ENCODE measurements around the gene TMEM38B. TPM values are rescaled to one million over a fixed set of nuclear protein-coding genes. Genes with fewer than 3 reads are reported as not detected.

TMEM38B gene
- polyA plus RNA-seq, 1 donor from 2014 or later = 30.9 TPM

- H2AFZ ChIP-seq (ENCODE audit: low read depth, low read length) = no peak overlapping the region
- no peaks in the 10 kb centered on the region for H3K27me3 ChIP-seq (ENCODE audit: insufficient read depth, low read depth, low read length)
- H3K36me3 ChIP-seq (ENCODE audit: insufficient read depth, low read length) = no peaks in the 10 kb centered on the region
- H4K20me1 ChIP-seq (ENCODE audit: insufficient read depth) = no peaks in the 10 kb centered on the region
- no peak overlapping the region for H3K27ac ChIP-seq (ENCODE audit: low read length)
- no peak overlapping the region for H3K4me3 ChIP-seq (ENCODE audit: low read length)
- H3F3A ChIP-seq (ENCODE audit: insufficient read depth, low read length, poor library complexity, severe bottlenecking) = no peaks in the 10 kb centered on the region
- no peak overlapping the region for H3K9ac ChIP-seq (ENCODE audit: low read length)
- H3K79me2 ChIP-seq (replicated peaks; ENCODE audit: insufficient read depth, low read length) = no peaks in the 10 kb centered on the region
- no peak for TF ChIP-seq REST (IDR thresholded peaks at IDR 0.05; ENCODE audit: borderline replicate concordance)
- no peak for TF ChIP-seq POLR2AphosphoS5 (IDR thresholded peaks at IDR 0.05)
- TF ChIP-seq, protein P1, sequence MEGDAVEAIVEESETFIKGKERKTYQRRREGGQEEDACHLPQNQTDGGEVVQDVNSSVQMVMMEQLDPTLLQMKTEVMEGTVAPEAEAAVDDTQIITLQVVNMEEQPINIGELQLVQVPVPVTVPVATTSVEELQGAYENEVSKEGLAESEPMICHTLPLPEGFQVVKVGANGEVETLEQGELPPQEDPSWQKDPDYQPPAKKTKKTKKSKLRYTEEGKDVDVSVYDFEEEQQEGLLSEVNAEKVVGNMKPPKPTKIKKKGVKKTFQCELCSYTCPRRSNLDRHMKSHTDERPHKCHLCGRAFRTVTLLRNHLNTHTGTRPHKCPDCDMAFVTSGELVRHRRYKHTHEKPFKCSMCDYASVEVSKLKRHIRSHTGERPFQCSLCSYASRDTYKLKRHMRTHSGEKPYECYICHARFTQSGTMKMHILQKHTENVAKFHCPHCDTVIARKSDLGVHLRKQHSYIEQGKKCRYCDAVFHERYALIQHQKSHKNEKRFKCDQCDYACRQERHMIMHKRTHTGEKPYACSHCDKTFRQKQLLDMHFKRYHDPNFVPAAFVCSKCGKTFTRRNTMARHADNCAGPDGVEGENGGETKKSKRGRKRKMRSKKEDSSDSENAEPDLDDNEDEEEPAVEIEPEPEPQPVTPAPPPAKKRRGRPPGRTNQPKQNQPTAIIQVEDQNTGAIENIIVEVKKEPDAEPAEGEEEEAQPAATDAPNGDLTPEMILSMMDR (IDR thresholded peaks at IDR 0.05; ENCODE audit: poor library complexity, severe bottlenecking) = no peak
- TF ChIP-seq TAF1 (IDR thresholded peaks at IDR 0.05; ENCODE audit: low read depth) = no peak
- no peak for TF ChIP-seq MXI1 (conservative IDR thresholded peaks at IDR 0.05; ENCODE audit: poor library complexity, severe bottlenecking)
- TF ChIP-seq EZH2 (IDR thresholded peaks at IDR 0.05; ENCODE audit: borderline replicate concordance, insufficient read depth, low read length, poor library complexity, severe bottlenecking) = no peak
- H3K9me2 ChIP-seq (ENCODE audit: insufficient read depth, low read length) = no peaks in the 10 kb centered on the region
- peaks cover 7% of the 10 kb centered on the region for H3K9me3 ChIP-seq (ENCODE audit: low read length)
- H3K4me2 ChIP-seq (ENCODE audit: low read length) = no peak overlapping the region
Measured at GRCh38 chr9:105735366-105735765, 41.0 kb downstream of the TMEM38B start.

DNA sequence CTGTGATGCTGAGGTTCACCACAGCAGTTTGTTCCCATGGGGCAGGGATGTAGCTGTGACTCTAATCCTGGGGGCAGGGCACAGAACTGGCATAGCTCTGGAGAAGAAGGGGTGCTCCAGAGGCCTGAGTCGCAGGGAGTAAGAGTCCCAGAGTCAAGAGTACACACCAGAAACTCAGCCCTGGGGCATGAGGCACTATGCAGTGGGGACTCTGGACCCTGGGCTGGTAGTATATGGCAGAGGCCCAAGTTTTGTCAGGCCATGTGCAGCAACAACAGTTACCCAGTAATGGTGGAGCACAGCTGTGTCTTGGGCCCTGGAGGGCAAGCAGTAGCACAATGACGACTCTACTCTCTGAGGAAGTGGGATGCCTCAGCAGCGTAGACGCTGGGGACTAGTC lies 42.9 kb downstream of the TMEM38B start:
- Histone ChIP-seq H4K20me1 (ENCODE audit: insufficient read depth) (no peaks in the 10 kb centered on the region), H3K4me2 (ENCODE audit: low read length) (no peak overlapping the region), H3K4me3 (ENCODE audit: low read length) (no peak overlapping the region), H3K79me2 (replicated peaks; ENCODE audit: insufficient read depth, low read length) (no peaks in the 10 kb centered on the region), H3F3A (ENCODE audit: insufficient read depth, low read length, poor library complexity, severe bottlenecking) (no peaks in the 10 kb centered on the region), H2AFZ (ENCODE audit: low read depth, low read length) (no peak overlapping the region), H3K9ac (ENCODE audit: low read length) (no peak overlapping the region), H3K9me3 (ENCODE audit: low read length) (peaks cover 7% of the 10 kb centered on the region), H3K36me3 (ENCODE audit: insufficient read depth, low read length) (no peaks in the 10 kb centered on the region), H3K9me2 (ENCODE audit: insufficient read depth, low read length) (no peaks in the 10 kb centered on the region), H3K27ac (ENCODE audit: low read length) (no peak overlapping the region), H3K27me3 (ENCODE audit: insufficient read depth, low read depth, low read length) (no peaks in the 10 kb centered on the region)
- no peak for TF ChIP-seq SMC3 (conservative IDR thresholded peaks at IDR 0.05; ENCODE audit: poor library complexity)
- no peak for TF ChIP-seq POLR2AphosphoS5 (IDR thresholded peaks at IDR 0.05)

DNA sequence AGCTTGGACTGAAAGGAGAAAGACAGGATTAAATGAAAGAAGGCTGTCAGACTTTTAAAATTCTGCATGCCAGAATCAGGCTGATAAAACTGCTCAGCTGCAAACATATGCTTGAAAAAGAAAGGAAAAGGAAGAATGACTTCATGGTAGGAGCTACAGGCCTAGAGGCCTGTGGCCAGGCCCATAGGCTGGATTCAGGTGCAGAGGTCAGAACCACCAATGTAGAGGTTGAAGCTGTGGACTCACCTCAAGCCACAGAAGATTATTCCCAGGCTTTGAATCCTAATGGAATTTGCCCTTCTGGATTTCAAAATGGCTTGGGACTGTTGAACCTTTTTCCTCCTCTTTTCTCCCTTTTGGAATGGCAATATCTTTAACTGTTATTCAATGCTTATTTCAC lies 47.7 kb downstream of the TMEM38B start:
- TF ChIP-seq SMC3 (conservative IDR thresholded peaks at IDR 0.05; ENCODE audit: poor library complexity) (no peak), RAD21 (conservative IDR thresholded peaks at IDR 0.05) (no peak), TAF1 (IDR thresholded peaks at IDR 0.05; ENCODE audit: low read depth) (no peak), EP300 (conservative IDR thresholded peaks at IDR 0.05; ENCODE audit: poor library complexity, severe bottlenecking) (no peak), MXI1 (conservative IDR thresholded peaks at IDR 0.05; ENCODE audit: poor library complexity, severe bottlenecking) (no peak), REST (IDR thresholded peaks at IDR 0.05; ENCODE audit: borderline replicate concordance) (no peak), EZH2 (IDR thresholded peaks at IDR 0.05; ENCODE audit: borderline replicate concordance, insufficient read depth, low read length, poor library complexity, severe bottlenecking) (no peak), POLR2AphosphoS5 (IDR thresholded peaks at IDR 0.05) (no peak)
- TF ChIP-seq, protein P1 (IDR thresholded peaks at IDR 0.05; ENCODE audit: poor library complexity, severe bottlenecking) = no peak
- H3K4me3 ChIP-seq (ENCODE audit: low read length) = no peak overlapping the region
- no peaks in the 10 kb centered on the region for H3F3A ChIP-seq (ENCODE audit: insufficient read depth, low read length, poor library complexity, severe bottlenecking)
- H3K27me3 ChIP-seq (ENCODE audit: insufficient read depth, low read depth, low read length) = no peaks in the 10 kb centered on the region
- H3K9me2 ChIP-seq (ENCODE audit: insufficient read depth, low read length) = no peaks in the 10 kb centered on the region
- no peak overlapping the region for H3K27ac ChIP-seq (ENCODE audit: low read length)
- H2AFZ ChIP-seq (ENCODE audit: low read depth, low read length) = no peak overlapping the region
- no peaks in the 10 kb centered on the region for H4K20me1 ChIP-seq (ENCODE audit: insufficient read depth)
- no peak overlapping the region for H3K4me2 ChIP-seq (ENCODE audit: low read length)
- H3K79me2 ChIP-seq (replicated peaks; ENCODE audit: insufficient read depth, low read length) = no peaks in the 10 kb centered on the region
- H3K36me3 ChIP-seq (ENCODE audit: insufficient read depth, low read length) = no peaks in the 10 kb centered on the region
- H3K9ac ChIP-seq (ENCODE audit: low read length) = no peak overlapping the region
- peaks cover 4% of the 10 kb centered on the region for H3K9me3 ChIP-seq (ENCODE audit: low read length)

All from neural cell (in vitro differentiated cells).